Hepatocyte (in vitro differentiated cells): ENCODE measurements around the gene FOXO6. TPM values are rescaled to one million over a fixed set of nuclear protein-coding genes. Genes with fewer than 3 reads are reported as not detected.

Experiments used
- DNase-seq: peaks from one replicate; pipeline ENCODE4 v3.0.0-alpha.2; 2016; ENCODE audit warnings: low spot score
- H2AFZ ChIP-seq: fragments of 200-600 bp; sonication (generic); 2 replicates; pipeline ENCODE4 v1.6.0; 2016; ENCODE audit warnings: antibody characterized with exemption, mild to moderate bottlenecking
- H3K27ac ChIP-seq: fragments of 200-600 bp; sonication (generic); 2 replicates; pipeline ENCODE4 v1.5.1; 2016; ENCODE audit warnings: mild to moderate bottlenecking
- H3K27me3 ChIP-seq: fragments of 200-600 bp; sonication (generic); 2 replicates; pipeline ENCODE4 v1.6.1; 2016
- H3K36me3 ChIP-seq: fragments of 200-600 bp; sonication (generic); replicated peaks from 2 replicates; pipeline ENCODE4 v1.5.1; 2016; ENCODE audit warnings: low read depth; ENCODE audit not compliant: insufficient read depth
- H3K4me1 ChIP-seq: fragments of 200-600 bp; sonication (generic); 2 replicates; pipeline ENCODE4 v1.5.1; 2016; ENCODE audit warnings: mild to moderate bottlenecking, moderate library complexity; ENCODE audit not compliant: insufficient read depth
- H3K4me2 ChIP-seq: fragments of 200-600 bp; sonication (generic); 2 replicates; pipeline ENCODE4 v1.6.0; 2016
- H3K4me3 ChIP-seq: fragments of 200-600 bp; sonication (generic); 2 replicates; pipeline ENCODE4 v1.5.1; 2016; ENCODE audit warnings: mild to moderate bottlenecking
- H3K79me2 ChIP-seq: fragments of 200-600 bp; sonication (generic); 2 replicates; pipeline ENCODE4 v1.6.0; 2017; ENCODE audit warnings: mild to moderate bottlenecking
- H3K9me2 ChIP-seq: fragments of 200-600 bp; sonication (generic); replicated peaks from 2 replicates; pipeline ENCODE4 v1.6.0; 2017; ENCODE audit warnings: mild to moderate bottlenecking; ENCODE audit not compliant: insufficient read depth
- H3K9me3 ChIP-seq: fragments of 200-600 bp; sonication (generic); 2 replicates; pipeline ENCODE4 v1.5.1; 2016; ENCODE audit warnings: low read depth, mild to moderate bottlenecking
- H4K20me1 ChIP-seq: fragments of 200-600 bp; sonication (generic); 2 replicates; pipeline ENCODE4 v1.6.0; 2016; ENCODE audit warnings: mild to moderate bottlenecking; ENCODE audit not compliant: insufficient read depth, poor library complexity, severe bottlenecking
- EZH2 ChIP-seq: fragments of 200-600 bp; sonication (generic); IDR thresholded peaks from 2 replicates; pipeline ENCODE4 v1.6.1; 2016; ENCODE audit warnings: antibody characterized with exemption, mild to moderate bottlenecking, borderline replicate concordance
- EZH2phosphoT487 ChIP-seq: fragments of 200-600 bp; sonication (generic); IDR thresholded peaks from one replicate; pipeline ENCODE4 v1.6.1; 2018; ENCODE audit warnings: antibody characterized with exemption, mild to moderate bottlenecking, low read depth, moderate library complexity; ENCODE audit not compliant: unreplicated experiment, severe bottlenecking
- WGBS: methylation state at CpG from one replicate; pipeline ENCODE4 v1.1.6; 2016; ENCODE audit warnings: low lambda C conversion rate; ENCODE audit errors: missing lambda C conversion rate; 5-methylcytosine and 5-hydroxymethylcytosine counted together
- polyA plus RNA-seq: library from polyadenylated mRNA; unstranded; fragments of >200 nt; fragmentation: Nextera tagmentation; extraction: Ambion mirVana; gene quantifications from 2 replicates; pipeline ENCODE4 v1.2.1, GENCODE V29; 2016
- total RNA-seq: library from RNA; depleted of rRNA; stranded (reverse); fragments of >200 nt; gene quantifications from 2 replicates; pipeline ENCODE4 v1.2.3, GENCODE V29; 2014
- TF ChIP-seq, protein P1 (sequence below): fragments of 200-600 bp; sonication (generic); IDR thresholded peaks from 2 replicates; pipeline ENCODE4 v1.5.1; 2016; ENCODE audit warnings: antibody characterized with exemption, mild to moderate bottlenecking; ENCODE audit not compliant: poor library complexity

FOXO6 gene
- total and polyA plus RNA-seq, 2 experiments from 2014 or later, result 0.80 to 5.0 TPM

DNA sequence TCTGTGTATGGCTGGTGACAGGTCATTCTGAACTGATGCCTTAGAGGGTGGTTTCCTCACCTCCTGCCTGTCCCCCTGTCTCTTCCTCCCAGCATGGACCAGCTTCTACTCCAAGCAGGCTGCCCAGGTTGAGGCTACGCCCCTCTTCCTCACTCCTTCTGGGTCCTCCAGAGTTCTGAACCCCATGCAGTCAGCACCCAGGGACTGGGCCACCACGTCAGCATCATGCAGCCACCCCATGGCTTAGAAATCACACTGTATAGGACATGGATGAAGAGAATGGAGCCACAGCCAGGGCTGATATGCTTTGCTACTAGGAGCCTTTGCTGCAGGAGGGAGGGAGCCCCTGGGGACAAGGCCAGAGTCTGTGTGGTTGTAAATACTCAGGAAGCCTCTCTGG lies 8.3 kb downstream of the FOXO6 start:
- 100% methylated on average over 2 of the region's 2 CpGs for WGBS
- no peak overlapping the region for H3K4me3 ChIP-seq

DNA sequence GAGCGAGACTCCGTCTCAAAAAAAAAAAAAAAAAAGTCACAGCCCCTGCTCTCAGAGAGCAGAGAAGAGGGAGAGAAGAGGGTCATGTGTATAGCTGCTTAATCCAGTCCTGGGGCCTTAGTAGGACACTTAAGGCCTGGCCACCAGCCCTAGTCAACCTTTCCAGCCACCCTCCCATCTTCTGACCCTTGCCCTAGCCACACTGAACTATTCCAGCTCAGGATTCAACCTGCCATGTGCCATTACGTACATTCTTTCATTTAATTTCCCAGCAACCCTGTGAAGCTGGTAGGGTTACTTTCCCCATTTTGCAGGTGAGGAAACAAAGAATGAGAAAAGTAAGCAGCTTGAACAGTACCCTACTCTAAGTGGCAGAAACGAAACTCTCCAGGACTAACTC lies 9.0 kb downstream of the FOXO6 start:
- peaks cover 34% of the 10 kb centered on the region for H3K4me1 ChIP-seq
- DNase-seq, result no peak
- no peak for TF ChIP-seq EZH2phosphoT487
- TF ChIP-seq EZH2, result no peak
- TF ChIP-seq, protein P1, sequence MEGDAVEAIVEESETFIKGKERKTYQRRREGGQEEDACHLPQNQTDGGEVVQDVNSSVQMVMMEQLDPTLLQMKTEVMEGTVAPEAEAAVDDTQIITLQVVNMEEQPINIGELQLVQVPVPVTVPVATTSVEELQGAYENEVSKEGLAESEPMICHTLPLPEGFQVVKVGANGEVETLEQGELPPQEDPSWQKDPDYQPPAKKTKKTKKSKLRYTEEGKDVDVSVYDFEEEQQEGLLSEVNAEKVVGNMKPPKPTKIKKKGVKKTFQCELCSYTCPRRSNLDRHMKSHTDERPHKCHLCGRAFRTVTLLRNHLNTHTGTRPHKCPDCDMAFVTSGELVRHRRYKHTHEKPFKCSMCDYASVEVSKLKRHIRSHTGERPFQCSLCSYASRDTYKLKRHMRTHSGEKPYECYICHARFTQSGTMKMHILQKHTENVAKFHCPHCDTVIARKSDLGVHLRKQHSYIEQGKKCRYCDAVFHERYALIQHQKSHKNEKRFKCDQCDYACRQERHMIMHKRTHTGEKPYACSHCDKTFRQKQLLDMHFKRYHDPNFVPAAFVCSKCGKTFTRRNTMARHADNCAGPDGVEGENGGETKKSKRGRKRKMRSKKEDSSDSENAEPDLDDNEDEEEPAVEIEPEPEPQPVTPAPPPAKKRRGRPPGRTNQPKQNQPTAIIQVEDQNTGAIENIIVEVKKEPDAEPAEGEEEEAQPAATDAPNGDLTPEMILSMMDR, result no peak
- H3K36me3 ChIP-seq, result no peaks in the 10 kb centered on the region
- no peak overlapping the region for H3K27ac ChIP-seq
- no peaks in the 10 kb centered on the region for H3K9me2 ChIP-seq
- H3K4me2 ChIP-seq, result no peak overlapping the region
- WGBS, result 77% methylated on average over 2 of the region's 4 CpGs
- H4K20me1 ChIP-seq, result no peaks in the 10 kb centered on the region
- H3K79me2 ChIP-seq, result no peaks in the 10 kb centered on the region
- H3K4me3 ChIP-seq, result no peak overlapping the region
- no peaks in the 10 kb centered on the region for H3K27me3 ChIP-seq
- no peaks in the 10 kb centered on the region for H3K9me3 ChIP-seq
- no peak overlapping the region for H2AFZ ChIP-seq

More for the DNA sequence above, 8.3 kb downstream of the FOXO6 start:
- H3K36me3 ChIP-seq, result no peaks in the 10 kb centered on the region
- H3K79me2 ChIP-seq, result no peaks in the 10 kb centered on the region
- H3K9me2 ChIP-seq, result no peaks in the 10 kb centered on the region
- DNase-seq, result no peak
- no peaks in the 10 kb centered on the region for H3K9me3 ChIP-seq
- H3K4me1 ChIP-seq, result peaks cover 34% of the 10 kb centered on the region
- no peak for TF ChIP-seq EZH2phosphoT487
- TF ChIP-seq EZH2, result no peak
- TF ChIP-seq, protein P1, result no peak
- no peak overlapping the region for H3K4me2 ChIP-seq
- no peaks in the 10 kb centered on the region for H4K20me1 ChIP-seq
- no peak overlapping the region for H3K27ac ChIP-seq
- H3K27me3 ChIP-seq, result no peaks in the 10 kb centered on the region
- H2AFZ ChIP-seq, result no peak overlapping the region

DNA sequence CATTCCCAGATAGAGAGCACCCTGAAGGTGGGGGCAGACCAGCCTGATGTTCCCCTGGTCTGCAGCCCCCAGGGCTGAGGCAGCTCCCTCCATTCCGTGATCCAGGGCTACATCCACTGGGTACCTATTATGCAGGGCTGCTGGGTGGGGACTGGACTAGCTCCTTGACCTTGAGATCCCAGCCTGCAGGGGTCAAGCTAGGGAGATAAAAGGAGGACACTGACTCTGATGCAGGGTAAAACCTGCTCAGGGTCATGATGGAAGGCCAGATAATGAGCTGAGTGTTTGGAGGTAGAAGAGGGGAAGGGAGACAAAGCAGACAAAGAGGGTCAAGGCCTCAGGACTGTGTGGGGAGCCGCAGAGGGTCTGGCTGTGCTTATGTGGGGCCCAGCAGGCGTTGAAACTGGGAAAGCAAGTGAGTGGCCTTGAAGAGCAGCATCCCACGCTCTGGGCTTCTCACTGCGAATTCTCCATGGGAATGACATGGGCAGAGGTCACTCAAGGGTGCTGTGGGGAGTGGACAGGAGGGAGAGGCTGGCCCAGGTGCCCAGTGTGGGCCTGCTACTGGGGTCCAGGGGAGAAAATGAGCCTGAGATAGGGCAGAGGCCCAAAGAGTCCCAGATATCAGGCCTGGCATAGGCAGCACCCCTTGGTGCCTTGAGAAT lies 9.7 kb downstream of the FOXO6 start:
- TF ChIP-seq EZH2 (no peak), EZH2phosphoT487 (no peak)
- TF ChIP-seq, protein P1, result no peak
- no peak overlapping the region for H2AFZ ChIP-seq
- H3K27me3 ChIP-seq, result no peaks in the 10 kb centered on the region
- no peak overlapping the region for H3K4me2 ChIP-seq
- no peak overlapping the region for H3K4me3 ChIP-seq
- no peaks in the 10 kb centered on the region for H3K79me2 ChIP-seq
- H3K36me3 ChIP-seq, result no peaks in the 10 kb centered on the region
- no peak overlapping the region for H3K27ac ChIP-seq
- 92% methylated on average over 5 of the region's 5 CpGs for WGBS
- H3K9me2 ChIP-seq, result no peaks in the 10 kb centered on the region
- H4K20me1 ChIP-seq, result no peaks in the 10 kb centered on the region
- DNase-seq, result no peak
- no peaks in the 10 kb centered on the region for H3K9me3 ChIP-seq
- H3K4me1 ChIP-seq, result peaks cover 29% of the 10 kb centered on the region
